Measurements from ENCODE around the gene NFAM1. TPM values are rescaled to one million over a fixed set of nuclear protein-coding genes. Genes with fewer than 3 reads are reported as not detected.

Gene NFAM1
- total RNA-seq, 4 donors from 2014 or later = 0.70 to 3.1 (median 0.97) TPM

- no peak for DNase-seq (ENCODE audit: low spot score in 2 of 2)
- peak overlapping the region; percentile 44 for H3K4me3 ChIP-seq
- TF ChIP-seq CTCF (IDR thresholded peaks at IDR 0.05) (no peak), POLR2AphosphoS5 (IDR thresholded peaks at IDR 0.05) (no peak), POLR2A (IDR thresholded peaks at IDR 0.05) (no peak), EP300 (IDR thresholded peaks at IDR 0.05) (no peak)
- H3K27me3 ChIP-seq = no peaks in the 10 kb centered on the region
- H3K27ac ChIP-seq = no peak overlapping the region
- H3K36me3 ChIP-seq = no peaks in the 10 kb centered on the region
- 81% methylated on average over 10 of the region's 11 CpGs for whole genome bisulfite sequencing
- H3K4me1 ChIP-seq = peaks cover 27% of the 10 kb centered on the region
- H3K9me3 ChIP-seq = no peaks in the 10 kb centered on the region
These were observed 89.6 kb downstream of the NFAM1 start for GRCh38 chr22:42342426-42343120.

GRCh38 chr22:42341779-42342178 is 90.4 kb downstream of the NFAM1 start:
- no peak for DNase-seq (ENCODE audit: low spot score in 2 of 2)
- H3K9me3 ChIP-seq = no peaks in the 10 kb centered on the region
- no peaks in the 10 kb centered on the region for H3K27me3 ChIP-seq
- no peak overlapping the region for H3K4me3 ChIP-seq
- no peaks in the 10 kb centered on the region for H3K36me3 ChIP-seq
- peaks cover 29% of the 10 kb centered on the region for H3K4me1 ChIP-seq
- no peak overlapping the region for H3K27ac ChIP-seq
- WGBS = 96% methylated on average over 3 of the region's 4 CpGs
- TF ChIP-seq EP300 (IDR thresholded peaks at IDR 0.05) (no peak), POLR2A (IDR thresholded peaks at IDR 0.05) (no peak), POLR2AphosphoS5 (IDR thresholded peaks at IDR 0.05) (no peak), CTCF (IDR thresholded peaks at IDR 0.05) (no peak)

- no peak overlapping the region for H3K4me3 ChIP-seq
- no peak overlapping the region for H3K27ac ChIP-seq
- peaks cover 38% of the 10 kb centered on the region for H3K4me1 ChIP-seq
- H3K27me3 ChIP-seq = no peaks in the 10 kb centered on the region
- no peak for TF ChIP-seq POLR2A (IDR thresholded peaks at IDR 0.05)
- no peak for TF ChIP-seq CTCF (IDR thresholded peaks at IDR 0.05)
- TF ChIP-seq EP300 (IDR thresholded peaks at IDR 0.05) = no peak
- TF ChIP-seq POLR2AphosphoS5 (IDR thresholded peaks at IDR 0.05) = no peak
- H3K9me3 ChIP-seq = no peaks in the 10 kb centered on the region
- H3K36me3 ChIP-seq = no peaks in the 10 kb centered on the region
- 60% methylated on average over 8 of the region's 26 CpGs for WGBS
- DNase-seq (ENCODE audit: low spot score in 2 of 2) = no peak
These were observed 91.3 kb downstream of the NFAM1 start for GRCh38 chr22:42340829-42341383.

GRCh38 chr22:42340150-42340549 is 92.1 kb downstream of the NFAM1 start:
- TF ChIP-seq POLR2A (IDR thresholded peaks at IDR 0.05) (no peak), CTCF (IDR thresholded peaks at IDR 0.05) (no peak), POLR2AphosphoS5 (IDR thresholded peaks at IDR 0.05) (no peak), EP300 (IDR thresholded peaks at IDR 0.05) (no peak)
- no peak for DNase-seq (ENCODE audit: low spot score in 2 of 2)
- H3K9me3 ChIP-seq = no peaks in the 10 kb centered on the region
- no peaks in the 10 kb centered on the region for H3K36me3 ChIP-seq
- WGBS = 100% methylated on average over 2 of the region's 3 CpGs
- H3K27ac ChIP-seq = no peak overlapping the region
- H3K4me1 ChIP-seq = peaks cover 44% of the 10 kb centered on the region
- no peak overlapping the region for H3K4me3 ChIP-seq
- H3K27me3 ChIP-seq = no peaks in the 10 kb centered on the region

GRCh38 chr22:42338479-42338878 is 93.7 kb downstream of the NFAM1 start:
- no peaks in the 10 kb centered on the region for H3K27me3 ChIP-seq
- H3K4me3 ChIP-seq = no peak overlapping the region
- no peak for TF ChIP-seq CTCF (IDR thresholded peaks at IDR 0.05)
- TF ChIP-seq POLR2A (IDR thresholded peaks at IDR 0.05) = no peak
- no peak for TF ChIP-seq POLR2AphosphoS5 (IDR thresholded peaks at IDR 0.05)
- no peak for TF ChIP-seq EP300 (IDR thresholded peaks at IDR 0.05)
- H3K9me3 ChIP-seq = no peaks in the 10 kb centered on the region
- DNase-seq (ENCODE audit: low spot score in 2 of 2) = no peak
- 46% methylated on average over 15 of the region's 21 CpGs for WGBS
- H3K27ac ChIP-seq = no peak overlapping the region
- H3K4me1 ChIP-seq = peaks cover 30% of the 10 kb centered on the region
- no peaks in the 10 kb centered on the region for H3K36me3 ChIP-seq
